Measurements from ENCODE around the gene SLC35F3. TPM values are rescaled to one million over a fixed set of nuclear protein-coding genes. Genes with fewer than 3 reads are reported as not detected.

Gene SLC35F3
- polyA plus RNA-seq, 1 donor from 2014 or later = 13.9 TPM

DNA sequence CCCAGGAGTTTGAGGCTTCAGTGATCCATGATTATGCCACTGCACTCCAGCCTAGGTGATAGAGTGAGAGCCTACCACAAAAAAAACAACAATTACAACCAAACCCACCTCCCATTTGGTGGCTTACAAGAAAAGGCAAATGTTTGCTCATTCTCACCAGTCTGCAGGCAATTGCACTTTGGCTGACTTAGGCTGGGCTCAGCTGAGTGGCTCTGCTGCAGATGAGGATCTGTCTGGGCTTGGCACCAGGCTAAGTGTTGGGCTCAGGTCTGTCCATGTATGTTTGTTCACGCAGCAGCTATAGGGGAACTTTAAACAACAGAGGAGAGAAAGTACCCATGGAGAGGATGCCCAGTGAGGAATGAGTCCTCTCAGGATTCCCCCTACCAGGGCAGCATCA, 440.8 kb downstream of the SLC35F3 start:
- H3K79me2 ChIP-seq (replicated peaks; ENCODE audit: insufficient read depth, low read length) = no peaks in the 10 kb centered on the region
- TF ChIP-seq MXI1 (conservative IDR thresholded peaks at IDR 0.05; ENCODE audit: poor library complexity, severe bottlenecking) = no peak
- no peak for TF ChIP-seq SMC3 (conservative IDR thresholded peaks at IDR 0.05; ENCODE audit: poor library complexity)
- TF ChIP-seq EZH2 (IDR thresholded peaks at IDR 0.05; ENCODE audit: borderline replicate concordance, insufficient read depth, low read length, poor library complexity, severe bottlenecking) = no peak
- TF ChIP-seq TAF1 (IDR thresholded peaks at IDR 0.05; ENCODE audit: low read depth) = no peak
- TF ChIP-seq EP300 (conservative IDR thresholded peaks at IDR 0.05; ENCODE audit: poor library complexity, severe bottlenecking) = no peak
- no peak for TF ChIP-seq RAD21 (conservative IDR thresholded peaks at IDR 0.05)
- TF ChIP-seq REST (IDR thresholded peaks at IDR 0.05; ENCODE audit: borderline replicate concordance) = no peak
- no peak for TF ChIP-seq POLR2AphosphoS5 (IDR thresholded peaks at IDR 0.05)
- TF ChIP-seq, protein P1, sequence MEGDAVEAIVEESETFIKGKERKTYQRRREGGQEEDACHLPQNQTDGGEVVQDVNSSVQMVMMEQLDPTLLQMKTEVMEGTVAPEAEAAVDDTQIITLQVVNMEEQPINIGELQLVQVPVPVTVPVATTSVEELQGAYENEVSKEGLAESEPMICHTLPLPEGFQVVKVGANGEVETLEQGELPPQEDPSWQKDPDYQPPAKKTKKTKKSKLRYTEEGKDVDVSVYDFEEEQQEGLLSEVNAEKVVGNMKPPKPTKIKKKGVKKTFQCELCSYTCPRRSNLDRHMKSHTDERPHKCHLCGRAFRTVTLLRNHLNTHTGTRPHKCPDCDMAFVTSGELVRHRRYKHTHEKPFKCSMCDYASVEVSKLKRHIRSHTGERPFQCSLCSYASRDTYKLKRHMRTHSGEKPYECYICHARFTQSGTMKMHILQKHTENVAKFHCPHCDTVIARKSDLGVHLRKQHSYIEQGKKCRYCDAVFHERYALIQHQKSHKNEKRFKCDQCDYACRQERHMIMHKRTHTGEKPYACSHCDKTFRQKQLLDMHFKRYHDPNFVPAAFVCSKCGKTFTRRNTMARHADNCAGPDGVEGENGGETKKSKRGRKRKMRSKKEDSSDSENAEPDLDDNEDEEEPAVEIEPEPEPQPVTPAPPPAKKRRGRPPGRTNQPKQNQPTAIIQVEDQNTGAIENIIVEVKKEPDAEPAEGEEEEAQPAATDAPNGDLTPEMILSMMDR (IDR thresholded peaks at IDR 0.05; ENCODE audit: poor library complexity, severe bottlenecking) = no peak
- H3K36me3 ChIP-seq (ENCODE audit: insufficient read depth, low read length) = no peaks in the 10 kb centered on the region
- H3K4me2 ChIP-seq (ENCODE audit: low read length) = no peak overlapping the region
- H3K9me2 ChIP-seq (ENCODE audit: insufficient read depth, low read length) = no peaks in the 10 kb centered on the region
- no peak overlapping the region for H2AFZ ChIP-seq (ENCODE audit: low read depth, low read length)
- H4K20me1 ChIP-seq (ENCODE audit: insufficient read depth) = no peaks in the 10 kb centered on the region
- H3K9me3 ChIP-seq (ENCODE audit: low read length) = peaks cover 4% of the 10 kb centered on the region
- no peak overlapping the region for H3K27ac ChIP-seq (ENCODE audit: low read length)
- no peak overlapping the region for H3K4me3 ChIP-seq (ENCODE audit: low read length)
- no peaks in the 10 kb centered on the region for H3K27me3 ChIP-seq (ENCODE audit: insufficient read depth, low read depth, low read length)
- H3K9ac ChIP-seq (ENCODE audit: low read length) = no peak overlapping the region
- no peaks in the 10 kb centered on the region for H3F3A ChIP-seq (ENCODE audit: insufficient read depth, low read length, poor library complexity, severe bottlenecking)

DNA sequence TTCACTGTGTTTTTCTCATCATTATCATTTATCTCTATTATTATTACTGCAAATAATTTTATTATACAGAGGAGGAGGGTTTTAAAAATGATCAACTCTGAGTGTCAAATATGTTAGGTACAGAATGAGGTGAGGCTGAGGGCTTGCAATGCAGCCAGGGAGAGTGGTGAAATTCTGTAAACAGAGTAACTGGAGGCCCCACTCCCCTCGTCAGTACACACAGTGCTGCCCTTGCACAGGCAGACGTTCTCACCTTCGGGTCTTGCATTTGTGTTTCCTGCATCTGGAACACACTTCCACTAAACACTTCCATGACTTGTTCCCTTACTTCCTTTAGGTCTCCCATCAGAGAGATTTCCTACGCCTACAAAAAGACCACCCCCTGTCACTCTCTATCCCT, 444.5 kb downstream of the SLC35F3 start:
- H3K9me2 ChIP-seq (ENCODE audit: insufficient read depth, low read length) = no peaks in the 10 kb centered on the region
- no peak overlapping the region for H3K27ac ChIP-seq (ENCODE audit: low read length)
- H2AFZ ChIP-seq (ENCODE audit: low read depth, low read length) = no peak overlapping the region
- H3K36me3 ChIP-seq (ENCODE audit: insufficient read depth, low read length) = no peaks in the 10 kb centered on the region
- no peaks in the 10 kb centered on the region for H3K79me2 ChIP-seq (replicated peaks; ENCODE audit: insufficient read depth, low read length)
- H3F3A ChIP-seq (ENCODE audit: insufficient read depth, low read length, poor library complexity, severe bottlenecking) = no peaks in the 10 kb centered on the region
- no peaks in the 10 kb centered on the region for H4K20me1 ChIP-seq (ENCODE audit: insufficient read depth)
- TF ChIP-seq MXI1 (conservative IDR thresholded peaks at IDR 0.05; ENCODE audit: poor library complexity, severe bottlenecking) = no peak
- no peak for TF ChIP-seq EZH2 (IDR thresholded peaks at IDR 0.05; ENCODE audit: borderline replicate concordance, insufficient read depth, low read length, poor library complexity, severe bottlenecking)
- TF ChIP-seq EP300 (conservative IDR thresholded peaks at IDR 0.05; ENCODE audit: poor library complexity, severe bottlenecking) = no peak
- TF ChIP-seq POLR2AphosphoS5 (IDR thresholded peaks at IDR 0.05) = no peak
- no peak for TF ChIP-seq SMC3 (conservative IDR thresholded peaks at IDR 0.05; ENCODE audit: poor library complexity)
- TF ChIP-seq, protein P1 (IDR thresholded peaks at IDR 0.05; ENCODE audit: poor library complexity, severe bottlenecking) = no peak
- TF ChIP-seq REST (IDR thresholded peaks at IDR 0.05; ENCODE audit: borderline replicate concordance) = no peak
- no peak for TF ChIP-seq TAF1 (IDR thresholded peaks at IDR 0.05; ENCODE audit: low read depth)
- TF ChIP-seq RAD21 (conservative IDR thresholded peaks at IDR 0.05) = no peak
- no peaks in the 10 kb centered on the region for H3K9me3 ChIP-seq (ENCODE audit: low read length)
- H3K27me3 ChIP-seq (ENCODE audit: insufficient read depth, low read depth, low read length) = no peaks in the 10 kb centered on the region
- no peak overlapping the region for H3K9ac ChIP-seq (ENCODE audit: low read length)
- H3K4me3 ChIP-seq (ENCODE audit: low read length) = no peak overlapping the region
- no peak overlapping the region for H3K4me2 ChIP-seq (ENCODE audit: low read length)
